GM23338 (cell line): Measurements from ENCODE around the gene GRK2. TPM values are rescaled to one million over a fixed set of nuclear protein-coding genes. Genes with fewer than 3 reads are reported as not detected.

Experiments
- ATAC-seq: fragments of 200-7000 bp; cut with Tn5 transposase; 3 replicates; pipeline ENCODE4 v1.9.1; 2020
- DNase-seq: peaks from one replicate; pipeline ENCODE4 v3.0.0-alpha.2; 2015; ENCODE audit warnings: low spot score
- H2AFZ ChIP-seq: fragments of 200-600 bp; sonication (generic); 2 replicates; pipeline ENCODE4 v1.8.0; 2016; ENCODE audit warnings: antibody characterized with exemption, mild to moderate bottlenecking, moderate library complexity
- H3F3A ChIP-seq: fragments of 200-600 bp; sonication (generic); replicated peaks from 2 replicates; pipeline ENCODE4 v1.8.0; 2017; ENCODE audit warnings: antibody characterized with exemption, mixed run types, low read depth
- H3K27ac ChIP-seq: fragments of 200-600 bp; sonication (generic); 2 replicates; pipeline ENCODE4 v1.6.1; 2016; ENCODE audit warnings: low read depth
- H3K27me3 ChIP-seq: fragments of 200-600 bp; sonication (generic); 2 replicates; pipeline ENCODE4 v1.8.0; 2016; ENCODE audit warnings: mild to moderate bottlenecking, mixed run types, moderate library complexity; ENCODE audit not compliant: insufficient read depth
- H3K36me3 ChIP-seq: fragments of 200-600 bp; sonication (generic); 2 replicates; pipeline ENCODE4 v1.8.0; 2016; ENCODE audit warnings: mild to moderate bottlenecking; ENCODE audit not compliant: insufficient read depth
- H3K4me1 ChIP-seq: fragments of 200-600 bp; sonication (generic); 2 replicates; pipeline ENCODE4 v1.8.0; 2016; ENCODE audit warnings: mild to moderate bottlenecking, moderate library complexity; ENCODE audit not compliant: insufficient read depth
- H3K4me2 ChIP-seq: fragments of 200-600 bp; sonication (generic); 2 replicates; pipeline ENCODE4 v1.7.1; 2017; ENCODE audit warnings: mixed run types
- H3K4me3 ChIP-seq: fragments of 200-600 bp; sonication (generic); 2 replicates; pipeline ENCODE4 v1.6.1; 2016; ENCODE audit warnings: mixed run types
- H3K79me2 ChIP-seq: fragments of 200-600 bp; sonication (generic); replicated peaks from 2 replicates; pipeline ENCODE4 v1.8.0; 2017; ENCODE audit warnings: mild to moderate bottlenecking; ENCODE audit not compliant: insufficient read depth
- H3K9me2 ChIP-seq: fragments of 200-600 bp; sonication (generic); 2 replicates; pipeline ENCODE4 v1.8.0; 2017; ENCODE audit not compliant: insufficient read depth
- H4K20me1 ChIP-seq: fragments of 200-600 bp; sonication (generic); replicated peaks from 2 replicates; pipeline ENCODE4 v1.8.0; 2017; ENCODE audit warnings: mild to moderate bottlenecking; ENCODE audit not compliant: insufficient read depth
- H3K27ac Mint-ChIP-seq: 2 replicates; pipeline ENCODE4 v1.8.0; 2020; ENCODE audit warnings: inconsistent platforms, mild to moderate bottlenecking, moderate library complexity, mixed read lengths
- H3K27me3 Mint-ChIP-seq: 3 replicates; pipeline ENCODE4 v1.8.0; 2022; ENCODE audit warnings: low read depth, mild to moderate bottlenecking, moderate library complexity, mixed read lengths, inconsistent platforms; ENCODE audit not compliant: insufficient read depth, poor library complexity
- H3K36me3 Mint-ChIP-seq: 3 replicates; pipeline ENCODE4 v1.8.0; 2021; ENCODE audit warnings: low read depth, mild to moderate bottlenecking, inconsistent platforms, moderate library complexity, mixed read lengths
- H3K4me1 Mint-ChIP-seq: 3 replicates; pipeline ENCODE4 v1.8.0; 2020; ENCODE audit warnings: mild to moderate bottlenecking, inconsistent platforms, mixed read lengths
- H3K4me3 Mint-ChIP-seq: 3 replicates; pipeline ENCODE4 v1.8.0; 2021; ENCODE audit warnings: moderate library complexity, mild to moderate bottlenecking, inconsistent platforms, mixed read lengths
- H3K9me3 Mint-ChIP-seq: 3 replicates; pipeline ENCODE4 v1.8.0; 2020; ENCODE audit warnings: moderate library complexity, mild to moderate bottlenecking, inconsistent platforms, mixed read lengths
- CREB1 ChIP-seq: fragments of 250-450 bp; sonication (Bioruptor Pico); IDR thresholded peaks from 2 replicates; pipeline ENCODE4 v1.5.0; 2020; ENCODE audit warnings: low read depth, mild to moderate bottlenecking, moderate library complexity
- CTCF ChIP-seq, 2 experiments: fragments of 200-600 bp in 1 of 2; sonication (generic) in 1 of 2; conservative IDR thresholded peaks; 2 replicates each; pipeline versions ENCODE4 v1.5.1 to v1.6.1; 2016 to 2017; ENCODE audit warnings: antibody characterized with exemption in 2 of 2, low read depth in 2 of 2, mild to moderate bottlenecking in 2 of 2, moderate library complexity in 1 of 2
- ETS1 ChIP-seq: IDR thresholded peaks from 2 replicates; pipeline ENCODE4 v1.6.1; 2016; ENCODE audit warnings: antibody characterized with exemption
- EZH2 ChIP-seq: fragments of 200-600 bp; sonication (generic); IDR thresholded peaks from one replicate; pipeline ENCODE4 v1.8.0; 2017; ENCODE audit warnings: antibody characterized with exemption, mild to moderate bottlenecking, low read depth; ENCODE audit not compliant: unreplicated experiment
- EZH2phosphoT487 ChIP-seq: fragments of 200-600 bp; sonication (generic); IDR thresholded peaks from one replicate; pipeline ENCODE4 v1.8.1; 2018; ENCODE audit warnings: antibody characterized with exemption; ENCODE audit not compliant: unreplicated experiment
- JUNB ChIP-seq: IDR thresholded peaks from one replicate; pipeline ENCODE4 v1.6.1; 2016; ENCODE audit warnings: antibody characterized with exemption; ENCODE audit not compliant: unreplicated experiment
- NANOG ChIP-seq: IDR thresholded peaks from 2 replicates; pipeline ENCODE4 v1.6.1; 2016; ENCODE audit warnings: antibody characterized with exemption, borderline replicate concordance
- POLR2AphosphoS5 ChIP-seq: IDR thresholded peaks from 2 replicates; pipeline ENCODE4 v1.6.1; 2016; ENCODE audit warnings: antibody characterized with exemption, low read depth
- REST ChIP-seq: IDR thresholded peaks from one replicate; pipeline ENCODE4 v1.6.1; 2018; ENCODE audit warnings: antibody characterized with exemption; ENCODE audit not compliant: unreplicated experiment
- STAT1 ChIP-seq: IDR thresholded peaks from one replicate; pipeline ENCODE4 v1.6.1; 2016; ENCODE audit warnings: antibody characterized with exemption; ENCODE audit not compliant: unreplicated experiment
- ZNF114 ChIP-seq: fragments of 250-450 bp; sonication (Bioruptor Pico); IDR thresholded peaks from 2 replicates; pipeline ENCODE4 v1.5.0; 2020; ENCODE audit warnings: mild to moderate bottlenecking, moderate library complexity
- ZNF331 ChIP-seq: fragments of 250-450 bp; sonication (Bioruptor Pico); IDR thresholded peaks from 2 replicates; pipeline ENCODE4 v1.5.0; 2020; ENCODE audit warnings: low read depth, mild to moderate bottlenecking, moderate library complexity
- polyA plus RNA-seq: library from polyadenylated mRNA; unstranded; fragments of >200 nt; fragmentation: Nextera tagmentation; extraction: Ambion mirVana; gene quantifications from 2 replicates; pipeline ENCODE4 v1.2.1, GENCODE V29; 2016
- total RNA-seq: library from RNA; depleted of rRNA; stranded (reverse); fragments of >200 nt; shearing (Covaris generic); gene quantifications from 2 replicates; pipeline ENCODE4 v1.2.3, GENCODE V29; 2014

The GRK2 gene
- total and polyA plus RNA-seq, 2 experiments from 2014 or later = 19.5 to 72.5 TPM

- no peak overlapping the region for H2AFZ ChIP-seq
- peaks cover 22% of the 10 kb centered on the region for H3K36me3 Mint-ChIP-seq
- no peaks in the 10 kb centered on the region for H3K27me3 ChIP-seq
- no peaks in the 10 kb centered on the region for H4K20me1 ChIP-seq
- H3K9me3 Mint-ChIP-seq = no peaks in the 10 kb centered on the region
- no peak for TF ChIP-seq EZH2phosphoT487
- TF ChIP-seq ETS1 = no peak
- TF ChIP-seq STAT1 = no peak
- TF ChIP-seq REST = no peak
- no peak for TF ChIP-seq EZH2
- no peak for TF ChIP-seq JUNB
- TF ChIP-seq CTCF (conservative IDR thresholded peaks at IDR 0.05; ENCODE audit: low read depth in 2 of 2) = no peak
- 0 out of 2 replicates have a peak, but pooled peaks have one; percentile 5 for TF ChIP-seq POLR2AphosphoS5
- peak overlapping the region; percentile 91 for H3K4me3 ChIP-seq
- peak overlapping the region; percentile 71 for H3K4me3 Mint-ChIP-seq
- 0 out of 2 replicates have a peak, but pooled peaks cover 13% of the 10 kb centered on the region for H3F3A ChIP-seq
- peaks cover 7% of the 10 kb centered on the region for H3K36me3 ChIP-seq
- no peak for DNase-seq
- H3K27me3 Mint-ChIP-seq = peaks cover 19% of the 10 kb centered on the region
- H3K27ac ChIP-seq = peak overlapping the region; percentile 96
- peak overlapping the region; percentile 94 for H3K4me2 ChIP-seq
- peak overlapping the region; percentile 63 for H3K27ac Mint-ChIP-seq
- H3K9me2 ChIP-seq = no peaks in the 10 kb centered on the region
- H3K4me1 ChIP-seq = peaks cover 10% of the 10 kb centered on the region
- peaks cover 17% of the 10 kb centered on the region for H3K4me1 Mint-ChIP-seq
- no peaks in the 10 kb centered on the region for H3K79me2 ChIP-seq
- ATAC-seq = no peak
These were observed 21.3 kb downstream of the GRK2 start for GRCh38 chr11:67287355-67288197.

- Mint-ChIP-seq H3K9me3 (no peaks in the 10 kb centered on the region), H3K27ac (peak overlapping the region; percentile 63), H3K4me1 (peaks cover 17% of the 10 kb centered on the region), H3K27me3 (peaks cover 19% of the 10 kb centered on the region), H3K36me3 (peaks cover 23% of the 10 kb centered on the region), H3K4me3 (peak overlapping the region; percentile 71)
- DNase-seq = no peak
- H3K4me1 ChIP-seq = peaks cover 10% of the 10 kb centered on the region
- H3K9me2 ChIP-seq = no peaks in the 10 kb centered on the region
- H3K4me3 ChIP-seq = peak overlapping the region; percentile 91
- no peaks in the 10 kb centered on the region for H3K27me3 ChIP-seq
- peak overlapping the region; percentile 96 for H3K27ac ChIP-seq
- H3K36me3 ChIP-seq = peaks cover 7% of the 10 kb centered on the region
- H3K79me2 ChIP-seq = no peaks in the 10 kb centered on the region
- H2AFZ ChIP-seq = no peak overlapping the region
- peak overlapping the region; percentile 94 for H3K4me2 ChIP-seq
- H4K20me1 ChIP-seq = no peaks in the 10 kb centered on the region
- 0 out of 2 replicates have a peak, but pooled peaks cover 13% of the 10 kb centered on the region for H3F3A ChIP-seq
- ATAC-seq = no peak
- no peak for TF ChIP-seq JUNB
- no peak for TF ChIP-seq CREB1 (CRISPR knock-in tag)
- TF ChIP-seq REST = no peak
- no peak for TF ChIP-seq ZNF331
- no peak for TF ChIP-seq STAT1
- TF ChIP-seq ZNF114 (CRISPR knock-in tag) = no peak
- TF ChIP-seq NANOG = no peak
- TF ChIP-seq ETS1 = no peak
- no peak for TF ChIP-seq EZH2
- no peak for TF ChIP-seq POLR2AphosphoS5
These were observed 21.9 kb downstream of the GRK2 start for GRCh38 chr11:67288198-67288451.
